Measurements from ENCODE around the gene FBXO40.

FBXO40 gene

DNA sequence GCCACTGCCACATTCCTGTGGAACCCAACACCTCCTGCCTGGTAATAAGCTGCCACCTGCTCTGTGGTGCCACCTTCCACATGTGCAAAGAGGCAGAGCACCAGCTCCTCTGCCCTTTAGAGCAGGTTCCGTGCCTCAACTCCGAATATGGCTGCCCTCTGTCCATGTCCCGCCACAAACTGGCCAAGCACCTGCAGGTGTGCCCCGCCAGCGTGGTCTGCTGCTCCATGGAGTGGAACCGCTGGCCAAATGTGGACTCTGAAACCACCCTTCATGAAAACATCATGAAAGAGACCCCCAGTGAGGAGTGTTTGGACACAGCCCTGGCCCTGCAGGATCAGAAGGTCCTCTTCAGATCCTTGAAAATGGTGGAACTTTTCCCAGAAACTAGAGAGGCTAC is 28.3 kb downstream of the FBXO40 start:
- DNase-seq: no peak

DNA sequence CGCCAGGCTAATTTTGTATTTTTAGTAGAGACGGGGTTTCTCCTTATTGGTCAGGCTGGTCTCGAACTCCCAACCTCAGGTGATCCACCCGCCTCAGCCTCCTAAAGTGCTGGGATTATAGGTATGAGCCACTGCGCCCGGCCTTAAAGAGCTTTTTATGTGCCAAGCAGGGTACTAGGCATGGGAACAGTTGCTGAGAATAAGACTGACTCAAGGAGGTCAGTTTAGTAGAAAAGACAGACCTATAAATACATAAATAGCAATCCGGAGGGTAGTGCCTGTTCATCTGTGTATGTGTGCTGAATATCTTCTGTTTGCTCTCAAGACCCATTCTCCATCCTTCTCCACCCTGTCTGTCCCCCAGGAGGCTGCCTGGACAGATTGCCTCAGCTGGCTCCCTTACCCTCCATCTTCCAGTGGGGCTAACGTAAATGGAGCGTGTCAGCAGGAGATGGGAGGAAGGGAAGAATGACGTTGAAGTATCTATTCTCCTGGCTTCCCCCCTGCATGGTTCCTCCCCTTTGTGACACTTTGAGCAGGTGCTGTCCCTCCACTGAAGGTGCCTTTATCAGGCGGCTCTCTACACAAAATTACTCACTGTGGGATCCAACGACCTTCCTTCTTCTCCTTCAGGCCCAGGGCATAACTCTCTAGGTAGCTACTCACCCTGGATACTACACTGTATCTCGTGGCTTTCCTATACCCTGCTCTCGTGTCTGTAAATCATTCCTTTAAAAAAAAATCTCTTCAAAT is 31.1 kb downstream of the FBXO40 start:
- no peak for DNase-seq

DNA sequence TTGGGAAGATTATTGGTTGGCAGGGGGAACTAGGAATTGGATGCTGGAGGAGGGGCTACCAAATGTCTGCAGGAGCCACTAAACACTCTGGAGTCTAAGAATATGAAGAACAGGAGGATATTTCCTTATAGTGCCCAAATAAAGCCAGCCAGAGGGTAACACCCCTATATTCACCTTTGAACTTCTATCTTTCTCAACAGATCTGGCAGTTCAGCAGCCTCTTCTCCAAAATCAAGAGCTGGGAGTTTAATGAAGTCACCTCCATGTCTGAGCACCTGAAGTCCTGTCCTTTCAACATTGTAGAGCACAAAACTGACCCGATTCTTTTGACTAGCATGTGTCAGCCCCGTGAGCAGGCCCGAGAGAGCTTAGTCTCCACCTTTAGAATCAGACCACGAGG is 33.3 kb downstream of the FBXO40 start:
- DNase-seq: no peak

DNA sequence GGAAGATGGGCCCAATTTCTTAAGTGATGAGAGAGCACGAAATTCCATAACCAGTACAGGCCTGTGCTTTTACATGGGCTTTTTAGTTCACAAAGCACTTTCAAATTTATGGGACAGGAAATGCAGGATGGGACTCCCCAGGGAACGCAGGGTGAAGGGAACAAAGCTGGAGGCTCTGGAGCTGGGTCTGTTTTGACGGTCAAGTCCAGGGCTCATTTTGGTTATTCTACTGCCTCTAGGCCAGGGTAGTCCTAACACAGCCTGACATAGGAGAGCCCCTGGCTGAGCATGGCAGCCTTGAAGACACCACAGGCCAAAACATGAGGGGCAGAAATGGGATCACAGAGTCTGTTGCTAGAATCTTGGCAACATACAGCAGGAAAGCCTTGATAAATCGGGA is 34.0 kb downstream of the FBXO40 start:
- DNase-seq: no peak

DNA sequence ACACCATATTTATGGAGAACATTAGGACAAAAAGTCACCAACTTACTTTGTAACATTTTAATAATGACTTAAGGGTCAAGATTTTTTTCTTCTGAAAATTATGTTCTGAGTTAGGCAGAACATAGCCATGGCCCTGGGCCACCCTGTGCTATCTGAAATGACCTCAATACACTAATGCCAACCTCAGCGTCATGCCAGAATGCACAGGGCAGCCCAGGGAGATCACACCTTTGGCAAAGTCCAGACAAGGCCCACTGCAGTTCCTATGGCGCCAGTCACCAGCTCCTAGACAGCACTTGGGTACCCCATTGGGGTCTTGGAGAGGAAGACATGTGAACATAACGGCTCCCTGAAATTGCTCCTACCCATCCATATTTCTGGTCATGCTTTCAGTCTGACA is 34.4 kb downstream of the FBXO40 start:
- DNase-seq: no peak

DNA sequence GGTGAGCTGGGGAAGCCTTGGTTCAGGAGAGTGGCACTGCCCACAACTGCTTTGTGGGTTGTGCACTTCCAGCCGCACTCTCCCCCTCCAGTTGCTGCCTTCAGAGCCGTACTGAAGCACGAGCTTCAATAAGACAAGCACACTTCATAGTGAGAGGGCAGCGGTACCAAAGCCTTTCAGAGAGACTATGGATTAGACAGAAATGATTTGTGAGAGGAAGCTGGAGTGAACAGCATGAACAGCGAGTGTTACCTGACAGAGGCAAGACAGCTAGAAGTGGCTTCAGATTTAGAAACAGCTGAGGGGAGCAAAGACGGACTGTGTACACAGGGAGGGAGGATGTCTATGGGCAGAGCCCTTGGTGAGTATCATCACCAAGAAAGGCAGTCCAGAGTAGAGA is 36.4 kb downstream of the FBXO40 start:
- no peak for DNase-seq

DNA sequence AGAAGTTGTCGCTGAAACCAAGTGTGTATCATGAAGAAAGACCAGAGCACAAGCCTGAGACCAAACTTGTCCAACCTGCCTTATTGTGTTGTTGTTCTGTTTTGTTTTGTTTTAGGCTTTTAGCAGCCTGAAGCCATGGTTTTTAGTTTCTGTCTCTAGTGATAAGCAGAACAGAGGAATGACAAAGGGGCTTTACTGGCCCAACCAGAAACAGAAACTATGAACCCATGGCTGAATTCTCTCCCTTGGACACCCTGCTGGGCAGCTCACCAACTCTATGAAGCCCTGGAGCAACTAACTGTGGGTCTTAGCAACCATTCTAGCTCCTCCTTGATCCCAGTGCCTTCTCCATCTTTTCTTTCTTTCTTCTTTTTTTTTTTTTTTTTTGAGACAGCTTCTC is 37.2 kb downstream of the FBXO40 start:
- no peak for DNase-seq

DNA sequence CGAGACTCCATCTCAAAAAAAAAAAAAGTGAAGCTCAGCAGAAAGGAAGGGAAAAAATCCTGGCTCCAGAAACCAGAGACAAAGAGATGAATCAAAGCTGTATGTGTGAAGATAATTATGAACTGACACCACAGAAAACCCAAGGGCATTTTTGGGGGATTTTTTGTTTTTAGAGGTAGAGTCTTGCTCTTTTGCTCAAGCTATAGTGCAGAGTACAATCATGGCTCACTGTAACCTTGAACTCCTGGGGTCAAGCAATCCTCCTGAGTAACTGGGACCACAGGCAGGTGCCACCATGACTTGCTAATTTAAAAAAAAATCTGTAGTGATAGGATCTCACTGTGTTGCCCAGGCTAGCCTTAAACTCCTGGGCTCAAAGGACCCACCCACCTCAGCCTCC is 44.7 kb downstream of the FBXO40 start:
- no peak for DNase-seq

DNA sequence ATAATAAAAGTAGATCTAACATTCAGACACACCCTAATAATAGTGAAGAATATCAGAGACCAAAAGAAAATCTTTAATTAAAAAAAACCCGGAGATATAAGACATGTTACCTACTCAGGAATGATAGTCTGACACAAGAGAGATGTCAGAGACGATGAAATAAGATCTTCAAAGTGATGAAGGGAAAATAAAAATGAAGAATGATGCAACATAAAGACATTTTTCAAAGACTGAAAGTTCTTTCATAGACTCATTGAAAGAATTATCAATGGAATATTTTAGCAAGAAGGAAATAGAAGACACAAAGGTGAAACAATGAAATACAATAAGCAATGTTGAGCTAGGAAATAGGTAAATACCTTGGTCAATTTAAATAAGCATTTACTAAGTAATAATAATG is 47.9 kb downstream of the FBXO40 start:
- DNase-seq: no peak

DNA sequence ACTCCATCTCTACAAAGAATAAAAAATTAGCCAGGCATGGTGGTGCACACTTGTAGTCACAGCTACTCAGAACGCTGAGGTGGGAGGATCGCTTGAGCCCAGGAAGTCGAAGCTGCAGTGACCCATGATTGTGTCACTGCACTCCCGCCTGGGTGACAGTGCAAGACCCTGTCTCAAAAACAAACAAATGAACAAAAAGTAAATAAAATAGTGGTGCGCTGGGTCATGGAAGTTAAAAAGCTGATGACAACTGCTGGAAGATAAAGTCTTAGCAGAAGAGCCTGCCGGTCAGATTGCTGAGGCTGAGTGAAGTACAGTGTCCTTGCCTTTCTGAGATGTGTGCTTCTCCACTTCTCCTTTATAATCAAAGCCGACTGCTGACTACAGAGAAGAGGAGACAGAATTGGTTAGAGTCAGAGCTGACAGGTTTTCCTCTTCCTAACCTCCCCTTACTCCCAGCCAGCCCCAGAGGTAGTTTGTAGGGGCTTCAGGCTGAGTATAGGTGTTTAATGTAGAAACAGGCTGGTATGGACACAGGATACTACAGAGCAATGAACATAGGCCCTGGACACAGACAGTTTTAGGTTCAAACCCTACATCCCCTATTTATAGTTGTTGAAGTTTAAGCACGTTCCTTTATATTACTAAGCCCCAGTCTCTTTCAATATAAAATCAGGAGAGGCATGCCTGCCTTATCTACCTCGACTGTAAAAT is 49.6 kb downstream of the FBXO40 start:
- DNase-seq: no peak

DNA sequence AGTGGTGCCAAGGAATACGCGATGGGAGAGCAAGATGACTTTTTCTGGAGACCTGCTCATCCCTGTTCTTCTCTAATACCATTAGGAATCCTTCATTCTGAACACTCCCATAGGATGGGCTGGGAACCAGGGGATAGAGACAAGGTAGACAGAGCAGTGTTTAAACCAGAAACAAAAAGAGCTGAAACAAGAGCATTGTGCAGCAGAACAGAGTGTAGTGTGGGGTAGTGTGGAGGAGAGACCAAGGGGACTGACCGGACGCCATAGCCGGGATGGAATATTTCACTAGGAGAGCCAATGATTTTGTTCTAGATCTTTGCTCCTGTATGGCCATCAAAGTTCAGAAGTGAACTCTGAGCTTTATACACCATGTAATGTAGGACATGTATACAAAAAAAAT is 51.9 kb downstream of the FBXO40 start:
- DNase-seq: no peak

DNA sequence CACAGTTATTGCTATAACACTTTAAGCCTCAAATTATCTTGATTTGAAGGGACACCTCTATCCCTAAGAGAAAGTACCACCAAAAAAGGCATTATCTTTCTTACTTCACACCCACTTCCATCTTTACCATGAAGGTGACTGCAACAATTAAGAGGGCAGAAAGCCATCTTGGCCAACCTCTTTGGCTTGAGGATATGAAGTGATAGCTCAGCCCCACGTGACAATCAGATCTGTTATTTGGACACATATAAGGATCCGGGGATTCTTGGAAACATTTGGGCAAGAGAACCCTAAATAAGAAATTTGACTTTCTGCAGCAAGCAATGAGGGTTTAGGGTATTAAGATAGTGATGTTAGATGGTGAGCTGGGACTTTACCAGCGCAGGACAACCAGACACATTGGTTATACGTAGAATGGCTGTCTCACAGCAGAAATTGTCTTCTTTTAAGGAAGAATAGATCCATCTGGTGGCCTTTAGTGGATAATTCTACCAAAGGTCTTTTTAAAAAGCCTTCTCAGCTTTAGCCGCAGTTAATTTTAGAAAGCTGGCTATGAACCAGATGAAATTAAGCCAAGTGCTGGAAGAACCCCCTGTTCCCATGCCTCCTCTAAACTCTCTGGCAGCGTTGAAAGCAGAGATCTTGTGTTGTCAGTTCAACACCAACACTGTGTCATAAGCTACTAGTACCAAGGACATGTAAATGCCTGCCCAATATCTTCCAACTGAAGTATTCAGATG is 55.2 kb downstream of the FBXO40 start:
- DNase-seq: no peak

DNA sequence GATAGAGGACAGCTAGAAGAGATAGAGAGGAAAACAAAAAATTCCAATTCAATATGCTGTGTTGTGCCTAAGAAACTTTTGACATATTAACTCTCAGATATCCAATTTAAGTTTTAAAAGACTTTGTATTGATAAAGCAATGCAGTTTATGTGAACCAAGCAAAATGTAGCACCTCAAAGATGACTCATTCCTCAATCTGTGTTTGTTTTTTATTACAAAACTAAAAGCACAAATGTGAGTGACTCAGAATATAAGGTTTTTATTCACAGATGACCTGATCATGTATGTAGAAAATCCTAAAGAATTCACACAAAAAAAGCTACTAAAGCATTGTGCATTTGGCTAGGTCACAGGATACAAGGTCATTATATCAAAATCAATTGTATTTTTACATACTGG is 56.5 kb downstream of the FBXO40 start:
- no peak for DNase-seq

DNA sequence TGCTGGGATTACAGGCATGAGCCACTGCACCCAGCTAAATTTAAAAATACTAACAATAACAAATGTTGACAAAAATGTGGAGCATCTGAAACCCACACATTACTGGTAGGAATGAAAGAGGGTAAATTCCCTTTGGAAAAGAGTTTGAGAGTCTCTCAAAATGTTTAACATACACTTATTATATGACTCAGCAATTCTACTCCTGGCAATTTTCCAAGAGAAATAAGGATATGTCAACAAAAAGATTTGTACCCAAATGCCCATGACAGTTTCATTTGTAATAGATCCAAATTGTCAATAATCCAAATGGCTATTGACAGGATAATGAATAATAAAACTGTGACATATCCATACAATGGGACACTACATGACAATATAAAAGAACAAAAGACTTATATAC is 58.5 kb downstream of the FBXO40 start:
- no peak for DNase-seq

DNA sequence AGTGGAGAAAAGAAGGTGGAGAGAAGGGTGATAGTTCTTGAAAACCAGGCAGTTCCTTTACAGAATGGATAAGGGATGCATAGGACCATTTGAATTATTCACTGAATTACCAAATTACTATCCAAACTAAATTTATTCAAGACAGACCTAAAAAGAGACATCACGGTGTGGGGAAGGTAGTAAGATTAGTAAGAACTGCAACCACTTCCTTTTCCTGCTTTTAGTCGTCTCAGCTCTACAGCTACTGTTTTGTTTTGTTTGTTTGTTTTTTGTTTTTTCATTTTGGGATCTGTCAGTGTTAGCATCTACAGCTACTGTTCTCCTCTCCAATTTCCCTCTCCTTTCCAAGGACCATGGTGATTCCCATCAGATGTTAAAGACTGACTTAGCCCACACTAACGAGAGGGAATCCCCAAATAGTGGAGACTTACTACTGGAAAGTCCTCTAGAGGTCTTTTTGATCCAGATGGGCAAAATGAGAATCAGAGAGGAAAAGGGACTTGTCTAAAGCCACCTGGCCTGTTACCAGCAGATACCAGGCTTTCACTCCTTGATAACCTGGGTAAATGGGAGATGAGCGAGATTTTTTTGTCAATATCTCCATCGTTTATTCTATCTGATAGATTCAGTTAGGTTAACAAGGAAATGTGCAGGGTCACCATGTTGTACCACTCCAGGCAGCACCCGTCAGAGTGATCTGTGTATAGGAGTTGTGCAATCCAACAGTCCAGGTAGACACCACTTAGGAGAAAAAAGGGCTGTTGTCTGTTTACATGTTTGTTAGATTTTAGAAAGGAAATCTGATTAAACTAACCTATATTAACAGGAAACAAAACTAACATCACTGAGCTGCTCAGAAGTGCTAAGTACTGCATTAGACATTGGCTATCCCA is 61.6 kb downstream of the FBXO40 start:
- DNase-seq: no peak

DNA sequence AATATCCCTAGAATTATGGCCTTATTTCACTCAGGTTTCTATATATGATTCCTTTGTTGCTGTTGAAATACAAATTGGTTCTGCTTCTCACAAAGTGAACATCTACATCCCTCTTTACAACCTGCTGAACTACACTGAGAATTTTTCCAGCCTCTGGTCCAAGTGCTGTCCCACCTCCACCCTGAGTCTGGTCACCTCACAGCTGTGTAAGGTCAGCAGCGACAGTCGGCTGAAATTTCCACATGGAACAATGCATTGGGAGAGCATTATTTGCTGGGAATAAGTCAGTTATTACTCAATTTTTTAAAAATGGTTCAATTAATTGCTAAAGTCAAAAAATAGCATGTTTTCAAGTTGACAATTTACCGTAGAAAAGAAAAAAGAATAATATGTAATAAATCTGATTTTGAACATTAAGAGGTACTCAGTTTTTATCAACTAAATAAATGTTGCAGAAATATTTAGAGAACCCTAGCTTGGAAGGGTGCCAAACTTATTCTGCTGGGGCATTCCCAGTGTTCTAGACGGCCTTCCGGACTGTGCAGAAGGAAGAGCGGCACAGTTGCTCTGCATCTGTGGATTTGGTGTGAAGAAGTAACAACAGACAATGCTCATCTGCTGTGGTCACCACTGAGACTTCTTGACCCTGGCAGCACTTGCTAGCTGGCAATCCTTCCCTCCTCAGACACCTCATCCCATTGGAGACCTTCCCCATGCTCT is 65.7 kb downstream of the FBXO40 start:
- DNase-seq: no peak

DNA sequence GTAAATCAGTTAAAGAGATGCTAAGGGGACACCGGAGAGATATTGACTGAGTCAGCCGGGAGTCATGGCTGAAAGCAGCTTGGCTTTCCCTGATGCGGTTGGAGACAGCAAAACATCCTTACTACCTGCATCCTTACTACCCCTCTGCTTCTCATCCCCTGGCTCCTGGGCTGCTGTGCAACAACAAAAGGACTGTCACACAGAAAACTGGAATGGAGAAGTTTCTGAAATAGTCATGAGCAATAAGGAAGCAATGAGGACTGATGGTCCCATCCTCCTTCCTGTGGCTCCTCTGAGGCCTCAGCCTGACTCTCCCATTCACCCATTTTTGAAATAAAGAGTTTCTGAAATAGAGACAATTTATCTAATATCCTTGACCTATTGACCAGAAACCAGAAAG is 66.4 kb downstream of the FBXO40 start:
- no peak for DNase-seq

DNA sequence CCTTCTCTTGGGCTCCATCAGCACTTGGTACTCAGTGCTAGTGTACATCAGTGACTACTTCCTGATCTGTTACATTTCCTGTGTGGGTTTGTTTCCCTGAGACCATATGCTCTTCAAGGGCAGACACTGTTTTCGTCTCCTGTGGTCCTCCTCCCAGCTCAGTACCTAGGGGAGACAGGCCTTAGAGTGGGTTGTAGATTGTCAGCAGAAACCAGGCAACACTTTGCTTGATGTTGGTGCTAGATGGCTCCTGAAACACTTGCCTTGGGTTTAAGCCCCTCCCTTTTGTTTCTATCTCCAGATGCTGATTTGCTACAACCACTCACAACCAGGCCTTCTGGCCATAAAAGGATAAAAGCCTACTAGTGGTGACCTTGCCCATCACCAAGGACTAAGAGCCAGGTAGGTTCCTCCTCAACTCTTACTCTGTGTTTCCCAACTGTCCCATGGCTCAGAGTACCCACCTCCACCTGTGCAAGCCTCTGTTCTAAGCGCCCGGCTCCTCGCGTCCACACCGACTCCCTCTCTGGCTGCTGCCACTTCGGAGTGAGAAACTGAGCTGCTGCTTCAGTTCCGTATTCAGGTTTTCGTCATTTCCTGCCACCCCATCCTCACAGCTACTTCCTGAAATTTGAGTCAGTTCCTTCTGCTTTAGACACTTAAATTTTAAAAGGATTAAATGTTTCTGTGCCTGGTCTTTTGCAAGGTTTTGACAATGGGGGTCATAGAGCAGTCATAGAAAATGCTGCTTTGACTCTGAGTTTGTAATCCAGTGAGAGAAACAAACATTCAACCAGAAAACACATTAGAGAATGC is 67.4 kb downstream of the FBXO40 start, which contains the start of gene HCLS1:
Gene HCLS1, minus strand, starts transcription at position 548 of the 816 bp plus-strand sequence. CDS start 2,556 bp downstream, outside the sequence.
- DNase-seq: peak; percentile 76

DNA sequence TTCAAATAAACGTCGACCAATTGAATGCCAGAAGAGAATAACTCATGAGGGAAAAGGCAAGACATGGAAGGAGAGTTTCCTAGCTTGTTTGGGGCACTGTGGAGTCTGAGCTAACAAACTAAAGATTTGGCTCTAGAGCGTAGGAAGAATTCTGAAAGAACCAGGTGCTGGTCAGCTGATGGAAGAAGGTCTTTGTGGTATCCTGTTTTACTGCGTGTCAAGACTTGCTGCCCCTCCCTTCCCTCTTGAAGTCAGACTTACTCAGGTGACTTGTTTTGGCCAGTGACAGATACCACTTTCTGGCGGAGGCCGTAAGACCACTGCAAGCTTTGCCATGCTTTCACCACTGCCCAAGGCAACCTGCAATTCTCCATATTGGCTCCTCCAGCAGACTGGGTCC is 68.2 kb downstream of the FBXO40 start:
- no peak for DNase-seq

DNA sequence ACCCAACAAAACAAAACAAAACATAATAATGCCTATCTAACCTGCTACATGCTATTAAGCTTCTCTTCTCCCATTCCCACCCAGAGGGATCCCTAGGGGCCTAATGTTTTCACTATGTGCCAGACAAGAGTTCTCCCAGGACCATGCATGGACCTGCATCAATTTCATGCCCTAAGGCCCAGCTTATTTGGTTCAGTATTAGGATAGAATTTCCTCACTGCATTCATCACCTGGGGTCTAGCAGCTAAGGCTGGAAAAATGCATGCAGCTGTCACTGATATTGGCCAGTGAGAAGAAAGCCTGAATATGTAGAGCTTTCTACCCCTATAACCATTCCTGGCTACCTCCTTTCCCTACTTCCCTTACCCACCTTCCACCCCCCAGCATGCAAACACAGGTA is 69.6 kb downstream of the FBXO40 start:
- no peak for DNase-seq

DNA sequence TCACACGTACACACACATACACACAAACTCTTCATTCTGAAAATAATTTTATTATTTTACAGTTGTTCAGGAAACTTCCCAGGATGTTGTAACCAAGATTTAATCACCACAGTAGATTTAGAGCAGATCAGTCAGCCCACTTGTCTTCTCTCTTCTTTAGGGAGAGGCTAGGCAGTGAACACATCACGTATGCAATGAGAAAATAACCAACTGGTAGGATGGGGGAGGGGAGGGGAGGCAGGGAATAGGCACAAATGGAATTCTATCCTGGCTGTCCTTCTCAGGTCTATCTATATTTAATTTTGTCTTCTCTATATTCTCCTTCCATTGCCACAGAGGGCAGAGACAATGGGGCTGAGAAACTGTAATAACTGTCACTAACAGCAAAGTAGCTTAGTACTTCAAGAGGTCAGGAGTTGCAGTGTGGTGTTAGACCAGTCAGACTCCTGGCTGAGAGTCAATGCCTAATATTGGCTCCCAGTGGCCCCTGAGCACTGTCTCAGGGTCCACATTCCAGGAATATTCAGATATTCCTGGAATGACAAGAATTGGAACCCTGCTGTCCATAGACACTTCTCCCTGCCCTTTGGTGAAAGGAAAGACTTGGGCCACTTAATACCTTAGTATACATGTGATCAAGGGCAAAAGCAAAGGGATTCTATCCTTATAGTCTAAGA is 70.1 kb downstream of the FBXO40 start:
- DNase-seq: no peak

All from stimulated activated CD8-positive, alpha-beta memory T cell treated with anti-CD3 and anti-CD28 coated beads, Interleukin-4, amount 100 ng/mL, for 48 hours (primary cell).